WERI-Rb-1 (cell line): Measurements from ENCODE around the gene UNKL.

Experiments used
- DNase-seq: peaks from one replicate; pipeline ENCODE4 v3.0.0-alpha.2; 2020
- H3K27ac ChIP-seq: fragments of 250-450 bp; sonication (Bioruptor Pico); 2 replicates; pipeline ENCODE4 v1.5.1; 2020; ENCODE audit warnings: mild to moderate bottlenecking, moderate library complexity
- H3K27me3 ChIP-seq: fragments of 250-450 bp; sonication (Bioruptor Pico); 2 replicates; pipeline ENCODE4 v1.5.1; 2021; ENCODE audit warnings: mild to moderate bottlenecking, low read depth, moderate library complexity; ENCODE audit not compliant: insufficient read depth, severe bottlenecking
- H3K36me3 ChIP-seq: fragments of 250-450 bp; sonication (Bioruptor Pico); 2 replicates; pipeline ENCODE4 v1.5.1; 2020; ENCODE audit warnings: mild to moderate bottlenecking, moderate library complexity
- H3K4me3 ChIP-seq: 2 replicates; pipeline ENCODE4 v1.5.1; 2011; ENCODE audit warnings: low read depth, mild to moderate bottlenecking, control low read depth, low read length
- H3K9me3 ChIP-seq: fragments of 250-450 bp; sonication (Bioruptor Pico); 2 replicates; pipeline ENCODE4 v1.5.1; 2021; ENCODE audit warnings: mild to moderate bottlenecking, moderate library complexity; ENCODE audit not compliant: severe bottlenecking
- CTCF ChIP-seq: IDR thresholded peaks from 2 replicates; pipeline ENCODE4 v1.5.1; 2011; ENCODE audit warnings: low read depth, mild to moderate bottlenecking, control low read depth, inconsistent platforms, low read length

UNKL gene

DNA sequence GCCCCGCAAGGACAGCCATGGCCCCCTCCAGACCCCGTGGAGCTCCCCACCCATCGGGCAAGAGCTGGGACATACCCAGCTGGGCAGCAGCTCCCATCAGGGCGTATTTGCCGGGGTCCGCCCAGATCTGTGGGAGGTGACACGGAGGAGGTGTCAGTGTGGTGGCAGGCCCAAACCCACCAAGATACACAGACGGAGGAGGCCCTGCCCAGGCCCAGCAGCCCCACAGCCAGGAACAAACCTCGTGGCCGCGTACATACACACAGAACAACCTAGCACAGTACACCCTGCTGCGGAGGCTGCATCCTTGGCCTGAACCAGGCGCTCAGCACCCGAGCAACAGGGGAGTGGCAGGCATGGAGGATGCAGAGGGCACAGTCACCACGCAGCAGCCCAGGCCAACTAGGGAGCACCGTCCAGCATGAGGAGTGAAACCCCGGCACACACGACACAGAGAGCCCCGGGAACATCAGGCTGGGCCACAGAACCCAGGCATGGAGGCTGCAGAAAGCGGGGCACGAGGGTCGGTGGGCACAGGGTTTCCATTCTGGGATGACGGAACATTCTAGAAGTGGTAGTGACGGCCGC lies 34.8 kb upstream of the UNKL start:
- TF ChIP-seq CTCF = no peak
- Histone ChIP-seq H3K27me3 (no peaks in the 10 kb centered on the region), H3K27ac (no peak overlapping the region), H3K36me3 (peaks cover 49% of the 10 kb centered on the region), H3K9me3 (no peaks in the 10 kb centered on the region), H3K4me3 (no peak overlapping the region)
- no peak for DNase-seq

DNA sequence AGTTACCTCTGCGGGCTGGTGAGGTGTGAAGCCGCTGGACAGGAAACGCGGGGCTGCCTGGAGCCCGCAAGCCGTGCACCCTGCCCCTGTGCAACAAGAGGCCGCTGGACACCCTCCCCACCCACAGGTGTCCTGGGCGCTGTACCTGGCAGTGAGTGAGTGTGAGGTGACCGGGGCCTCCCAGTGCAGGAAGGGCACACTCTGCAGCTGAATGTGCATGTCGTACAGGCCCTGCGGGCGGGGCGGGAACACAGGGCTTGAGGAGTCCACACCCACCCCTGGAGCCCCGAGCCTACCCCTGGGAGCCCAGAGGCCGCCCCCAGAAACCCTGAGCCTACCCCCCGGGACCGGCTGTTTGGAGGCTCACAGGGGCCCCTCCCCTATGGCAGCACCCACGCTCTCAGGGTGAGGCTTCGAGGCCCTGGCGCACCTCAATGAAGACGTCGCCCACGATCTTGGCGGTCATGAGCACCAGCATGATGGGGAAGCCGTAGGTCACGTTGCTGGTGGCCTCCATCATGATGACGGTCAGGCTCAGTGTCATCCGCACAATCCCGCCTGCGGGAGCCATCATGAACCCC lies 34.1 kb upstream of the UNKL start:
- Histone ChIP-seq H3K27me3 (no peaks in the 10 kb centered on the region), H3K27ac (no peak overlapping the region), H3K4me3 (no peak overlapping the region), H3K9me3 (no peaks in the 10 kb centered on the region), H3K36me3 (peaks cover 44% of the 10 kb centered on the region)
- TF ChIP-seq CTCF = no peak
- no peak for DNase-seq

GRCh38 chr16:1447965-1448364 lies 33.5 kb upstream of the UNKL start:
- no peak overlapping the region for H3K4me3 ChIP-seq
- H3K27me3 ChIP-seq = no peaks in the 10 kb centered on the region
- H3K9me3 ChIP-seq = no peaks in the 10 kb centered on the region
- DNase-seq = no peak
- H3K36me3 ChIP-seq = peaks cover 38% of the 10 kb centered on the region
- no peak for TF ChIP-seq CTCF
- no peak overlapping the region for H3K27ac ChIP-seq

- H3K27me3 ChIP-seq = no peaks in the 10 kb centered on the region
- no peak overlapping the region for H3K4me3 ChIP-seq
- no peak for DNase-seq
- no peak overlapping the region for H3K27ac ChIP-seq
- H3K9me3 ChIP-seq = no peaks in the 10 kb centered on the region
- TF ChIP-seq CTCF = no peak
- peaks cover 25% of the 10 kb centered on the region for H3K36me3 ChIP-seq
These were observed 32.0 kb upstream of the UNKL start for GRCh38 chr16:1446296-1447080.

GRCh38 chr16:1445518-1446203 lies 31.2 kb upstream of the UNKL start:
- no peaks in the 10 kb centered on the region for H3K27me3 ChIP-seq
- H3K27ac ChIP-seq = no peak overlapping the region
- no peaks in the 10 kb centered on the region for H3K9me3 ChIP-seq
- peaks cover 17% of the 10 kb centered on the region for H3K36me3 ChIP-seq
- no peak for DNase-seq
- TF ChIP-seq CTCF = no peak
- no peak overlapping the region for H3K4me3 ChIP-seq
